GM18873 (cell line): ENCODE data around the gene NME3.

Experiments used
- ATAC-seq: cut with Tn5 transposase; IDR thresholded peaks from one replicate; pipeline ENCODE4 v1.9.1; 2021; ENCODE audit warnings: mild to moderate bottlenecking, moderate library complexity, moderate number of reproducible peaks; ENCODE audit not compliant: unreplicated experiment, low FRiP score

The NME3 gene

GRCh38 chr16:1770328-1771187 is 785 bp downstream of the NME3 start:
- no peak for ATAC-seq

GRCh38 chr16:1769402-1770300 is 1.7 kb downstream of the NME3 start:
- no peak for ATAC-seq

DNA sequence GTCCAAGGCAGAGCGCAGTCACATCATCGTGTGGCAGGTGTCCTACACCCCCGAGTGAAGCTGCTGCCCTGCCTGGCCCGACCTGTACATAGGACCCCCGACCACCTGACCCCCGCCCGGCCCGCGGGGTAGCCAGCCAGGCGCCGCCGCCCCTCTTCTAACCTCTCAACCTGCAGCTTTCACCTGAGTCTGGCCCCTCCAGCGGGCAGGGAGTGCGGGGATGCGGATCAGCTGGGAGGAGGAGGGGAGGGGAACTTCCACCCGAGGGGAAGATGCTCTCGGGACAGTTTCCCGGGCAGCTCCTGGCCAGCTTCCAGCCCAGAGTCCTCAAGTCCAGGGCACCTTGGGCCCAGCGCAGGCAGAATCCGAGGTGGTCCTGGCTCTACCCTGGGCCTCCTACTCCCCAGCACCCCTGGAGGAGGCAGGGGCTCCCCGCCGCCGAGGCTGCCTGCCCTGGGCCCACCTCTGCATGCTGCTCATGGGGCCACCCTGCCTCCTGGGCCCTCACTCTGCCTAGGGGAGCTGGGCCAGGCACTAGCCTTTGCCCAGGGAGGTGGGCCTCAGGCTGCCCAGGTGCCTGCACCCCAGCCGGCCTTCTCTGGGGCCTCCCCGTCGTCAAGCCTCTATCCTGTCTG is 2.5 kb downstream of the NME3 start:
- ATAC-seq: no peak

DNA sequence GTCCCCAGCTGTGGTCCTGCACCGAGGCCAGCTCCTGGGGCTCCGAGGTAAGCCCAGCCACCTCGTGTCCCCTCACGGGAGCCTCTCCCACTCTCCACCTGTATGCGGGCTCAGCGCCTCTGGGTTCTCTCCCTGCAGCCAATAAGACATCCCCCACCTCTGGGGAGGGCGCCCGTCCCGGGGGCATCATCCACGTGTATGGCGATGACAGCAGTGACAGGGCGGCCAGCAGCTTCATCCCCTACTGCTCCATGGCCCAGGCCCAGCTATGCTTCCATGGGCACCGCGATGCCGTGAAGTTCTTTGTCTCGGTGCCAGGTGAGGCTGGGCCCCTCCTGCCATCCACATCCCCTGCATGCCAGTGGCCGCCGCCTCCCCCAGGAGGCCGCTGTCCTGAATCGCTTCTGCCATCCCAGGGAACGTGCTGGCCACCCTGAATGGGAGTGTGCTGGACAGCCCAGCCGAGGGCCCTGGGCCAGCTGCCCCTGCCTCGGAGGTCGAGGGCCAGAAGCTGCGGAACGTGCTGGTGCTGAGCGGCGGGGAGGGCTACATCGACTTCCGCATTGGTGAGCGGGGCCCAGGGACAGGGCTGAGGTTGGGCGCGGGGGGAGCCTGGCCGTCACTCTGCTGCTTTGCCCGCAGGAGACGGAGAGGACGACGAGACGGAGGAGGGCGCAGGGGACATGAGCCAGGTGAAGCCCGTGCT is 3.1 kb downstream of the NME3 start:
- ATAC-seq: no peak

GRCh38 chr16:1767116-1767994 is 4.0 kb downstream of the NME3 start:
- ATAC-seq: no peak

DNA sequence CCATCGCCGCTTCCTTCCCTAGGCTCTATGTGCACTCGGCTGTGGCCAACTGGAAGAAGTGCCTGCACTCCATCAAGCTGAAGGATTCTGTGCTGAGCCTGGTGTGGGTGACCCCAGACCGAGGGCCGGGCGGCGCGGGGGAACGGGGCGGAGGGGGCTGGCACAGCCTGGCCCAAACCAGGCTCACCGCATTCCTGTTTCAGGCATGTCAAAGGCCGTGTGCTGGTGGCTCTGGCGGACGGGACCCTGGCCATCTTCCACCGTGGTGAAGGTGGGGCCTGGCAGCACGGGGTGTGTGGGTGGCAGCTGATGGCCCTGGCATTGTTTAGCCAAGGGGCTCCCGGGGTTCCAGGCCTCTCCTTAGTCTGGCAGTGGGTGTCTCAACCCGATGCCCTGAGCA is 4.6 kb downstream of the NME3 start:
- ATAC-seq: no peak

GRCh38 chr16:1766231-1766630 is 5.1 kb downstream of the NME3 start:
- ATAC-seq: no peak

GRCh38 chr16:1765826-1766225 is 5.5 kb downstream of the NME3 start:
- no peak for ATAC-seq

DNA sequence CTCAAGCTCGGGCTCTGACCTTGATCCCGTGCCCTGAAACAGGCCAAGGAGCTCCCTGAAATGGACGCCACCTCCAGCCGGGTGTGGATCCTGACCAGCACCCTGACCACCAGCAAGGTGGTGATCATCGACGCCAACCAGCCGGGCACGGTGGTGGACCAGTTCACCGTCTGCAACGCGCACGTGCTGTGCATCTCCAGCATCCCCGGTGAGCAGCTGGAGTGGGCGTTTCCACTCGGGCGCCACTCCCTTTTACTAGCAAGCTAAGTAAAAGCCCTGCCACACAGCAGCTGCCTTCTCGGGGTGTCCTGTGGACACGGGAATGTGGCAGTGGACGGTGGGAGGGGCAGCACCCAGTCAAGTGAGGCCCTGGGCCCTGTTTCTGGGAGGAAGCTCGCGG is 6.4 kb downstream of the NME3 start:
- no peak for ATAC-seq

DNA sequence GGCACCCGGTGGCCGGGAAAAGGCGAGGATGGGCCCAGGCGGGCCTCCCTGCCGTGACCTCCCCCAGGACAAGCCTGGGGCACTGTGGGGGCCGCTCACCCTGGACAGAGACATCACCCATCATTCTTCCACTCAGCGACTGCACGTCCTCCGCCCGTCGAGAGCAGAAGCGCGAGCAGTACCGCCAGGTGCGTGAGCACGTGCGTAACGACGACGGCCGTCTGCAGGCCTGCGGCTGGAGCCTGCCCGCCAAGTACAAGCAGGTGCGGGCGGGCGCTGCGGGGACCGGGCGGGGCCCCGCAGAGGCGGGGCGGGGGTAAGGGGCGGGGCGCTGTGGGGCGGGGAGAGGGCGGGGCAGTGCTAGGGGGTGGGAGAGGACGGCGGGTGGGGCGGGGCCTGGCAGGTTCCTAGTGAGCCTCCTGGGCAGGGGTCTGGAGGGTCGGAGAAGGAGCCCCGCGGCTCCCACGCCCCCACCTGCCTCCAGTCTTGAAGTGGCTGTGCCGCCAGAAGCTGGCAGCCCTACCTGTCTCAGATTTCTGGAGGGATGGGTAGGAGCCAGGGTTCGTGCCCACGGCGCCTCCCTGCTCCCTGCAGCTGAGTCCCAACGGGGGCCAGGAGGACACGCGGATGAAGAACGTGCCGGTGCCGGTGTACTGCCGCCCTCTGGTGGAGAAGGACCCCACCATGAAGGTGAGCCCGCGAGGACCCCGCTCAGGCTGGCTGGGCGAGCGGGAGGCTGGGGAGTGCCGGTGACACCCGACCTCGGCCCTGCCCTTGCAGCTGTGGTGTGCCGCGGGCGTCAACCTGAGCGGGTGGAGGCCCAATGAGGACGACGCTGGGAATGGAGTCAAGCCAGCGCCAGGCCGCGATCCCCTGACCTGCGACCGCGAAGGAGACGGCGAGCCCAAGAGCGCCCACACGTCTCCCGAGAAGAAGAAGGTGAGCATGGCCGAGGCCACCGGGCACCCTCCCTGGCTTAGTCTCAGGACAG is 7.5 kb downstream of the NME3 start:
- ATAC-seq: no peak

DNA sequence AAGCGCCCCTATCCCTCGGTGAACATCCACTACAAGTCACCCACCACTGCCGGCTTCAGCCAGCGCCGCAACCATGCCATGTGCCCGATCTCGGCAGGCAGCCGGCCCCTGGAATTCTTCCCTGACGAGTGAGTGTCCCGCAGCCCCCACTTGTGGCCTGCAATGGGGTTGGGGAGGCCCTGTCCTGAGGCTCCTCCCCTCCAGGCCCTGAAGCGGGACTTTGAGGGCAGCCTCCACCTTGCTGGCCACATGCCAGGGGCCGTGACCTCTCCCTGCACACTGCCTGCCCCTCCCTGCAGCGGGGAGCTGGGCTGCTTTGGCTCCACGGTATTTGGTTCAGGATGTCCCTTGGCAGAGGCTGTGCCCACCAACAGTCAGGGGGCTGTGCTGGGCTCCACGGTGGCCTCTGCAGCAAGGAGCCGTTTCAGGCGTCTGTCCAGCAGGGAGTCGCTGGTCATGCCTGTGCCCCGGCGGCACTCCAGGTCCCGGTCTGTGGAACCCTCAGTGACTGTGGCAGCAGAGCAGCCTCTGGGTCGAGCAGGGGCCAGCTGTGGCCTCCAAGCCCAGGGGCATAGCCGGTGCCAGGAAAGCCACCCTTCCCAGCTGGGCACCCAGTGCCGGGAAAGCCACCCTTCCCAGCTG is 8.3 kb downstream of the NME3 start:
- ATAC-seq: no peak

DNA sequence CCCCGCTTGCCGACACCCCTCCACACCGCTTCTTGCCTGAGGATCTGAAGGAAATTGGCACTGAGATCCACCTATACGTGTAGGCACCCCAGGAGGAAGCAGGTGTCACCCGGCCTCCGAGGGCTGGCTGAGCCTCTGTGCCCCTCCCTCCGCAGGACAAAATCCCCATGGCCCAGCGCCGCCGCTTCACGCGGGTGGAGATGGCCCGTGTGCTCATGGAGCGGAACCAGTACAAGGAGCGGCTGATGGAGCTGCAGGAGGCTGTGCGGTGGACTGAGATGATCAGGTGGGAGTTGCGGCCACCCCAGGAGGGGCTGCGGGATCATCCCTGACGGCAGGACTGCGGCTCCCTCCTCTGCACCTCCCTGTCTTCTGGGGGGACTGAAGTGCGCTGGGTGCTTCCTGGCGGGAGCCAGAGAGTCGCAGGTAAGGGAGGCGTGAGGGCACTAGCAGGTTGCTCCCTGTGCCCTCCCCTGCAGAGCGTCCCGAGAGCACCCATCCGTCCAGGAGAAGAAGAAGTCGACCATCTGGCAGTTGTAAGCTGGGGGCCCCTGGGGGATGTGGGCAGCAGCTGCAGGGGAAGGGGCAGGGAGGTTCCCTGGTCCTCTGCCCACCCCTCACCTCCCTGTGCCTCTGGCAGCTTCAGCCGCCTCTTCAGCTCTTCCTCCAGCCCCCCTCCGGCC is 9.0 kb downstream of the NME3 start:
- no peak for ATAC-seq

GRCh38 chr16:1761751-1762150 is 9.6 kb downstream of the NME3 start:
- no peak for ATAC-seq

DNA sequence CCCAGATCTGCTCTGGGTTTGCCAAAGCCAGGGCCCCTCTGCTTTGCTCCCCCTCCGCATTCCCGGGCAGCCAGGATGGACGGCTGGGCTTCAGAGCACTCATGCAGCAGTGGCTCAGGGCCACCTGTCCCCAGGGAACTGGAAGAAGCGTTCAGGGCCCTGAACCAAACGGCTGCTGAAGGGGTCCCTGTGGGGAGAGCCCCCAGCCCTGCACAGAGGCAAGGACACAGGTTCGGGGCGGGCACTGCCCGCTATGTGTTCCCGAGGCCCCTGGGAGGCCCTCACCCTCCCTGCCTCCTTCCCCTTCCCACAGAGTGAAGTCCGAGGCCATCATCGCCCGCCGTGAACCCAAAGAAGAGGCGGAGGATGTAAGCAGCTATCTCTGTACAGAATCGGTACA is 10.4 kb downstream of the NME3 start:
- no peak for ATAC-seq

DNA sequence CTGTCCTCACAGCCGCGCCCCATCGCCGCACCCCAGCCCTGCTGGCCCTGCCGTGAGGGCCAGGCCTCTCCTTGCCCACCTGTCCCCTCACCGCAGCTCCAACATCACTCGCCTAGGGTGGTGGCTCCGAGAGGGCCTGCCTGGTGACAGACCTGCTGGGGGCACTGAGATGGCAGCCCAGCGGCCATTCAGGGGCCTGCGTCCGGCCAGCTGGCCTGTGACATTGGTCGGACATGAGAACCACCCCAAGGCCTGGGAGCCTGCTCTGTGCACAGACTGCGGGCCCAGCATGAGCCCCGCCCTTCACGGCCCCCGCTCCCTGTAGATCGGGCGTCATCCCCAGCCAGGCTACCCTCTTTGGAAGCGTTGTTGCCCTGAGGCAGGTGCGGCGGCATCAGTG is 11.8 kb downstream of the NME3 start:
- ATAC-seq: no peak

DNA sequence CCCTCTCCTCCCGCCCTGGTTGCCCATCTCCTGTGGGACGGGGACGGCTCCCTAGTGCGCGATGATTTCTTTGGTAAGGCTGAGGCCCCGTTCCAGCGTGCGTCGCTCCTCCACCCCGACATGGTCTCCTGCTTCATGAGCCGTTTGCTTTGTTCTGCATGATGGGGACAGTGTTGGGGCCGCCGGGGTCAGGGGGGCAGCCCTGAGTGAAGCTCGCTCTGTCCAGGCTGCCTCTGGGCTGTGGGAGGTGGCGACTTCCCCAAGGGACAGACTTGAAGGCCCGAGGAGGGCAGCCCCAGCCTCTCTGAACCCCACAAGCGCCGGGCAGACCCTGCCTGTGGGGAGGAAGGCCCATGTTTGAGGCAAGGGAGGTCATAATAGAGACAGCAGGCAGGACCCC is 12.4 kb downstream of the NME3 start:
- ATAC-seq: no peak

DNA sequence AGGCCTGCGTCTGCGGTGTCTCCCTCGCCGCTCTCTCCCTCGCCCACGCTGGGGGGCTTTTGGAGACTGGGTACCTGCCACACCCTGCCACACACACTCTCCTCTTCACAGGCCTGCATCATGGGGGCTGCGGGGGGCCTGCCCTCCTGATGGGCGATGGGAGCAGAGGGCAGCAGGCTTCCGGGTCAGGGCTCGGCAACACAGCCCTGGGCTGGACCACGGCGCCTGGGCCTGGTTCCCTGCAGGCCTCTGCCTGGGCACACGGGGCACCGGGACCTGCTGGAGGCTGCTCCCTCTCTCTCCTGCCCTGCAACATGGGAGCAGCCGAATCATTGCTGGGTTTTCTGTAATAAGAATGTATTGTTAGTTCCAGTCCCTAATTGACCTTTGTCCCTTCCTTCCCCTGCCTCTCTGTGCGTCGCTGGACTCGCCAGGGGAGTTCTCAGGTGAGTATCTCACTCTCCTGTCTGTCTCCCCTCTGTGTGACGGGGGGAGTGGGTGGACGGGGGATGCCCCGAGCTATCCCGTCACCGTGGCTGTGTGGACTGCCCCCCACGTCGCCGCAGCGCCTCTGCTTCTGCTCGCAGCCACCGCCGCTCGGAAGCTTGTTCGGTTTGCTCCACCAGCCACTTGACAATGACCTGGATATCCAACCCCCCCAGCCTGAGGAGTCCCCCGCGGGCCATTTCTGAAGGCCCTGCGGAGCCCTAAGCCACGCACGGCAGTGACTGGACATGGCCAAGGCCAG is 13.5 kb downstream of the NME3 start:
- ATAC-seq: no peak
